Activated naive CD4-positive, alpha-beta T cell treated with anti-CD3 and anti-CD28 coated beads, Interleukin-2, amount 50 U/mL, for 72 hours (primary cell): ENCODE results near the gene MRPL55. TPM values are rescaled to one million over a fixed set of nuclear protein-coding genes. Genes with fewer than 3 reads are reported as not detected.

ENCODE experiments used
- ATAC-seq, 2 donors: fragments of 150-1000 bp; cut with Tn5 transposase; 2 replicates each; pipeline ENCODE4 v1.10.0; 2021; ENCODE audit warnings: mild to moderate bottlenecking in 2 of 2, moderate library complexity in 2 of 2
- DNase-seq, 2 donors: peaks; one replicate each; pipeline ENCODE4 v3.0.0; 2021 to 2022; ENCODE audit warnings: low spot score in 2 of 2
- H3K27ac Mint-ChIP-seq, 2 donors: one replicate each; pipeline ENCODE4 v1.8.0; 2022; ENCODE audit warnings: mild to moderate bottlenecking in 2 of 2, mixed read lengths in 2 of 2
- H3K36me3 Mint-ChIP-seq, 2 donors: one replicate each; pipeline ENCODE4 v1.8.0; 2022; ENCODE audit warnings: mixed read lengths in 2 of 2
- H3K9me3 Mint-ChIP-seq, 2 donors: one replicate each; pipeline ENCODE4 v1.8.0; 2022; ENCODE audit warnings: mixed read lengths in 2 of 2
- total RNA-seq, 2 donors: library from RNA; stranded (reverse); gene quantifications; one replicate each; pipeline ENCODE4 v1.2.3, GENCODE V29; 2022

MRPL55 gene
- 10 to 100 TPM; 50.6 to 52.5 TPM for total RNA-seq

DNA sequence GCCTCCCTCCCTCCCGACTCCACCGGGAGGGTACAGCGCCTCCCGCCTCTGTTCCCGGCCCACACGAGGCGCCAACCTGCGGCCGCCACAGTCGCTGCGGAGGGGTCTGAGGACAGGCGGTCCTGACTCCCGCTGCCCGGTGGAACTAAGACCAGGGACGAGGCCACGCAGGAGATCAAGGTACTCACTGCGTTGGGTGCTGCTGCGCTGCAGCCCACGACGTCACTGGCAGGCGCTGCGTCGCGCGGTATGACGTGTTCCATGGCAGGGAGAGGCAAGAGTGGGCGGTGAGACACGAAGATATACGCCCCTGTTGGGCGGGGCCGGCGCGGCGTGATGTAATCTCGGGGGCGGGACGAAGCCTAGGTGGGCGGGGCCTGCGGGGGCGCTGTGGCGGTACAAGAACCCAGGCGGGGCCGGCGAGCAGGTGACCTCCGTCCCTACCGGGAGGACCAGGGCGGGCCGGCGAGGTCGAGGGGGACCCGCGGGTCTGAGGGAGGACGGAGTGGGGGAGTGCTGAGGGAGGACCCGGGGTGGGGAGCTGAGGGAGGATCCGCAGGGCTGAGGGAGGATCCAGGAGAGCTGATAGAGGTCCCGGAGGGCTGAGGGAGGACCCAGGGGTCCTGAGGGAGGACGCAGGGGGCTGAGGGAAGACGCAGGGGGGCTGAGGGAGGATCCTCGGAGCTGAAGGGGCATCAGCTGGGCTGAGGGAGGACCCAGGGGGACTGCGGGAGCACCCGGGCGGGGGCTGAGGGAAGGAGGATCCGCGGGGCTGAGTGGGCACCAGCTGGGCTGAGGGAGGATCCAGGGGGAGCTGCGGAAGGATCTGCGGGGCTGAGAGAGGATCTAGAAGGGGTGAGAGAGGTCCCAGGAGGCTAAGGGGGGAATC lies at the start of gene MRPL55:
TSS of gene MRPL55 (minus strand) at position 227 of the 889 bp plus-strand sequence. CDS start 1,039 bp downstream, outside the sequence.
- Mint-ChIP-seq H3K36me3 (peaks cover 7 to 10% of the 10 kb centered on the region in 2 donors), H3K27ac (peak within 1 kb of the TSS; percentile 91 to 96), H3K9me3 (no peaks in the 10 kb centered on the region)
- ATAC-seq (peak; percentile 95 to 97), DNase-seq (peak; percentile 98 to 99)

DNA sequence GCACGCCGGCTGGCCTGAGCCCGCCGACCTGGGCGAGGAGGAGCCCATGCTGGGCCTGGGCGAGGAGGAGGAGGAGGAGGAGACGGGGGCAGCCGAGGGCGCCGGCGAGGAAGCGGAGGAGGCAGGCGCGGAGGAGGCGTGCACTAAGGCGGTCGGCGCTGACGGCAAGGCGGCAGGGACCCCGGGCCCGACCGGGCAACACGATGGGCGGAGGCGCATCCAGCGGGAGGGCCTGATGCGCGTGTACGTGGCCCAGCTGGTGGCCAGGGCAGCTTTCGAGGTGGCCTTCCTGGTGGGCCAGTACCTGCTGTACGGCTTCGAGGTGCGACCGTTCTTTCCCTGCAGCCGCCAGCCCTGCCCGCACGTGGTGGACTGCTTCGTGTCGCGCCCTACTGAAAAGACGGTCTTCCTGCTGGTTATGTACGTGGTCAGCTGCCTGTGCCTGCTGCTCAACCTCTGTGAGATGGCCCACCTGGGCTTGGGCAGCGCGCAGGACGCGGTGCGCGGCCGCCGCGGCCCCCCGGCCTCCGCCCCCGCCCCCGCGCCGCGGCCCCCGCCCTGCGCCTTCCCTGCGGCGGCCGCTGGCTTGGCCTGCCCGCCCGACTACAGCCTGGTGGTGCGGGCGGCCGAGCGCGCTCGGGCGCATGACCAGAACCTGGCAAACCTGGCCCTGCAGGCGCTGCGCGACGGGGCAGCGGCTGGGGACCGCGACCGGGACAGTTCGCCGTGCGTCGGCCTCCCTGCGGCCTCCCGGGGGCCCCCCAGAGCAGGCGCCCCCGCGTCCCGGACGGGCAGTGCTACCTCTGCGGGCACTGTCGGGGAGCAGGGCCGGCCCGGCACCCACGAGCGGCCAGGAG lies 49.3 kb upstream of the MRPL55 start:
- Mint-ChIP-seq H3K9me3 (no peaks in the 10 kb centered on the region), H3K27ac (no peak overlapping the region), H3K36me3 (no peaks in the 10 kb centered on the region)
- DNase-seq (no peak), ATAC-seq (no peak)

DNA sequence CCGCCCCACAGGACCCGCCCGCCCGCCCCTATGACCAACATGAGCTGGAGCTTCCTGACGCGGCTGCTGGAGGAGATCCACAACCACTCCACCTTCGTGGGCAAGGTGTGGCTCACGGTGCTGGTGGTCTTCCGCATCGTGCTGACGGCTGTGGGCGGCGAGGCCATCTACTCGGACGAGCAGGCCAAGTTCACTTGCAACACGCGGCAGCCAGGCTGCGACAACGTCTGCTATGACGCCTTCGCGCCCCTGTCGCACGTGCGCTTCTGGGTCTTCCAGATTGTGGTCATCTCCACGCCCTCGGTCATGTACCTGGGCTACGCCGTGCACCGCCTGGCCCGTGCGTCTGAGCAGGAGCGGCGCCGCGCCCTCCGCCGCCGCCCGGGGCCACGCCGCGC lies 48.6 kb upstream of the MRPL55 start:
- no peaks in the 10 kb centered on the region for H3K36me3 Mint-ChIP-seq
- H3K27ac Mint-ChIP-seq, result no peak overlapping the region
- ATAC-seq, result no peak
- DNase-seq, result no peak
- no peaks in the 10 kb centered on the region for H3K9me3 Mint-ChIP-seq

DNA sequence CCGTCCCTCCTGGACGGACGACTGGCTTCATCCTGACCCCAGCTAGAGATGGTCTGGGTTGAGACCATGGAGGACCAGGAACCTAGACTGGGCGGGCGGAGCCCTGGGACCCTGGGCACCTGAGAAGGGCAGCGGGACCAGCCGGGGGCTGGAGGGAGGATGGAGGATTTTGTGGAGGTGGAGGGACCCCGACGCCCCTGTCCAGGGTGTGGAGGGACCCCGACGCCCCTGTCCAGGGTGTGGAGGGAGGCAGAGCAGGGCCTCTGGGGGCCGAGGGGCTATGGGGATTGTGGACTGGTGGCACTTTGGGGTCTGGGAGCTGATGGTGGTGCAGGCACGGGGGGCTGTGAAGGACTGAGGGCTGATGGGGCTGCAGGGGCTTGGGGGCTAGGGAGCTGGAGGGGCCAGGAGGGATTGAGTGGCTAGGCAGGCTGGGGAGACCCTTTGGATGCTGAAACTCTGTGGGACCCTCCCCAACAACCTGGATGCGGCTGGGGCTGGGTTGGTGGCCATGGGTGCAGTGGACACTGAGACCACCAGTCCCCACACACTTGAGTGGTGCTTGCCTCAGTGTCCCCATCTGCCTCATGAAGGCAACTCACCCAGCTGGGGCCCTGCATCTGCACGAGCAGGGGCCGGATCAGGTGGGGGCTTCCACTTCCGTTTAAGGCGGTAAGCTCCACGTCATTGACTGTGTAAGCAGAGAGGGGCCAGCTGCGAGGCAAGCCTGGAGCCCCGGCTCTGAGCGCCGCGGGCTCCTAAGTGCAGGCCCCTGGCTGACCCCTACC lies 48.0 kb upstream of the MRPL55 start:
- Mint-ChIP-seq H3K27ac (no peak overlapping the region), H3K9me3 (no peaks in the 10 kb centered on the region), H3K36me3 (no peaks in the 10 kb centered on the region)
- DNase-seq, result no peak
- no peak for ATAC-seq

DNA sequence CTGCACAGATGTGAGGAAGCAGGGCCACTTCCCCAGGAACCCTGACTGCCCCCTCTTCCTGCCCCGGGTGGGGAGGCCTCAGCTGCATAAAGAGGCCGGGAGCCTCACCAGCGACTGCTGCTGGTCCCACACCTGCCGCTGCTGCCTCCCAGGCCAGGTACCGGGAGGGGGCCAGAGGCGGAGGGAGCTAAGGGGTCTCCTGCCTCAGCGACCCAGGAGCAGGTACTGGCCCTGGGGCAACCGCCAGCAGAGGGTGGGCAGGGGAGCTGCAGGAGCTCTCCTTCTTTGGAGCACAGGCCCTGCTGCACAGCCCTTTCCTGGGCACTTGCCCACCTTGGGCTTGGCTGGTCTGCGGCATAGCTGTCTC lies 47.4 kb upstream of the MRPL55 start:
- ATAC-seq, result no peak
- Mint-ChIP-seq H3K9me3 (no peaks in the 10 kb centered on the region), H3K27ac (no peak overlapping the region), H3K36me3 (no peaks in the 10 kb centered on the region)
- no peak for DNase-seq

DNA sequence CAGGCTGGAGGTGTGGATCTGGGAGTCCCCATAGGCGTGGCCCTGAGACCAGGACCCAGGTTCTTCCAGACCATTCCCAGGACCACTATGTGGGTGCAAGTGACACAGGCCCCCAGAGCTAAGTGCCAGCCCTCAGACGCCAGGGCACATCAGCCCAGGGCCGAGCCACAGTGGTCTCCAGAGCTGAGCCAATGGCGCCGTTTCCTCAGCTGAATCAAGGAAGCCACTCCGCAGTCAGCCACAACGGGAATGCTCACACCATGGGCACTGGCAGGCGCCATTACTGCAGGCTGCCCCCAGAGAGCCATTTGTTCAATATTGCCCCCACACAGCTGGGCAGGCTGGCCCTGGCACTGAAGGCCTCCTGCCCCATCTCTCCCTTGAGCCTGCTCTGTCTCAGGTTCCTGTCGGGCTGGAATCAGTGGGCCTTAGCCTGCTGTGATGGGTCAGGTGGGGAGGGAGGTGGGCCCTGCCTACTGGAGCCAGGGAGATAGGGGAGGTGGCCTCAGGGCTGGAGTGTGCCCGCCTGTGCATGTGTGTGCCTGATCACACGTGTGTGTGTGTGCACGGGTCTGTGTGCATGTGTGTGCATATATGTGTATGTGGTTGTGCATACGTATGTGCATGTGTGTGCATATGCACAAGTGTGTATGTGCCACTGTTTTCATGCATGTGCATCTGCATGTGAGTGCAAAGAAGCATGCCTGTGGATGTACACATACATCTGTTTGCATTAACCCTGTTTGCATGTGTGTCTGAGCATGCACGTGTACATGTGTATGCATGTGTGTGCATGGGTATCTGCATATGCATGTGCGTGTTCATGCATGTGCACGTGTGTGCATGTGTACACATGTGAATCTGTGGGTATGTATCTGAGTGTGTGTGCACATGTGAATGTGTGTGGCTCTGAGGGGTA lies 46.8 kb upstream of the MRPL55 start:
- ATAC-seq (no peak), DNase-seq (no peak)
- Mint-ChIP-seq H3K36me3 (no peaks in the 10 kb centered on the region), H3K9me3 (no peaks in the 10 kb centered on the region), H3K27ac (no peak overlapping the region)

DNA sequence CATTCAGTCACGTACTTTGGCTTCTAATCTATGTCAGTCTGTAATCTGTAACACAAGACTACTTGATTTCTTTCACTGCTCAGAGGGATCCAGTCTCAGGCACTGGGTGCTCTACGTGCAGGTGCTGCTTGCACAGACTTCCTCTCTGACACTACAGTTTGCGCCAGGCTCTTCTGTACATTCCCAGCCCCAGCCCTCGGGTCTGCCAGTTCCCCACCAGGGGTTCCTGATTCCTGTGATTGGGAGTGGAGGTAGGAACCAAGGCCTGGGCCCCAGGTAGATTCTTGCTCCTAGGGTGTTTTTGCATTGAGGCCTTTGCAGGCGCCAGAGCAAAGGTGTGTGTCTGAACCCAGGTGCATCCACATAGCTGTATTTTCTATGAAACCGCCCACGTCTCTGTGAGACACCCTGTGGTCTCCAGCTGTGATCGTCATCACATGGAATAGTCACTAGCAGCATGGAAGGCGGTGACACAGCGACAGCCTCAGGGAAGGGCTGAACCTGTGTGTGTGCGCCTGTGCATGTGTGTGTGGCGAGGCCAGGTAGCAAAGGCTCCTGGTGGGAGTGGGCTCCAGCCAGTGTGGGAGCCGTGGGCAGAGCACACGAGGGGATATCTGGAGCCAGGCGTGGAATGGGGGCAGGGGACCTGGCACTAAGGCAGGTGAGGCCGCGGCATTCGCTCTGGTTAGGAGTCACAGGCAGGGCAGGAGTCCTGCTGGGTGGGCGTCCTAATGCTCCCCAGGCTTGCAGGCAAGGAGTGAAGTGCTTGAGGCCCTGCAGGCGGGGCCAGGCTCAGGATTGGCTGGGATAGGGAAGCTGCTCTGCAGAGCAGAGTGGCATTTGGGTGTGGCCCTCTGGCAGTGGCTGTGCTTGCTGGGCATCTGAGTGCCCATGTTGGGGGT lies 45.8 kb upstream of the MRPL55 start:
- no peaks in the 10 kb centered on the region for H3K36me3 Mint-ChIP-seq
- peak; percentile 53 to 81 for ATAC-seq
- peak overlapping the region; percentile 38 to 80 for H3K27ac Mint-ChIP-seq
- no peaks in the 10 kb centered on the region for H3K9me3 Mint-ChIP-seq
- DNase-seq, result no peak

DNA sequence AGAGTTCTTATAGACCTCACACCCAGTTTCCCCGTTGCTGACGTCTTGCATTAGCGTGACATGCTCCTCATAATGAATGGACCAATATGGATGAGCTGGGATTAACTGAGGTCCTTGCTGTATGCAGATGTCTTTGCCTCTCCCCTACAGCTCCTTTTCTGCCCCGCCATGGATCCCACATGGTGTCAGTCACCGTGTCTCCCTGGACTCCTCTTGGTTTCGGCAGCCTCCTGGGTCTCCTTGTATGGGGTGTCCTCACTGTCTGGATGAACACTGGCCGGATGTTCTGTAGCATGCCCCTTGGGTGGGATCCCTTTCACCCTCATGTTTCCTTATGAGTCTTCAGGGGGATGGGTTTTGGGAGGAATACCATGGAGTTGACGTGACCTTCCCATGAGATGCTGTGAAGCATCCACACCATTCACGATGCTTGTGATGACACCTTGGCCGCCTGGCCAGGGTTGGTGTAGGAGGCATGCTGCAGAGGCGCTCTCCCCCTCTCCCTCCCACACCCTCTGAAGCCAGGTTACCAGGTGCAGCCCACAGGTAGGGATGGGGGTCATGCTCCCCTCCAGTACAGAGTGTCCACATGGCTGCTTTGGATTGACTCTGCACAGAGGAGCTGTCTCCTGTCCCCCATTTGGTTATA lies 45.0 kb upstream of the MRPL55 start:
- H3K27ac Mint-ChIP-seq, result peak overlapping the region; percentile 38 to 80
- H3K36me3 Mint-ChIP-seq, result no peaks in the 10 kb centered on the region
- DNase-seq, result no peak

DNA sequence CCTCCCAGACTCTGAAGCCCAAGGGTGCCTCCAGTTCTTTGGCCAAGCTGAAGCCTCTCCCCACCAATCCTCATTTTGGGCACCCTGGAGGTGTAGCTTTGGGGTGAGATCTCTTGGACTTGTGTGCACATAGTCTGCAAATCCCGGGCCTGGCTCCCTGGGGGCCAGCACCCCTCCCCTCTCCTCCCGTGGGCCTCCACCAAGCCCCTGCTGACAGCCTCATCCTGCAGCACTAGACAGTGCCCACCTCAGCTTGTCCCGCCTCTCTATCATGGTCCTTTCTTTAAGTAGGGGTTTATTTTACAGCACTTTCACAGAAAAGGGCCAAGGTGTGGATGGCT lies 43.8 kb upstream of the MRPL55 start:
- DNase-seq, result no peak
- no peaks in the 10 kb centered on the region for H3K9me3 Mint-ChIP-seq
- ATAC-seq, result no peak
- peak overlapping the region in 1 of 2 donors; percentile 87 for H3K27ac Mint-ChIP-seq
- no peaks in the 10 kb centered on the region for H3K36me3 Mint-ChIP-seq

More for the DNA sequence above, 45.0 kb upstream of the MRPL55 start:
- H3K9me3 Mint-ChIP-seq, result no peaks in the 10 kb centered on the region
- ATAC-seq, result peak in 1 of 2 donors; percentile 14

DNA sequence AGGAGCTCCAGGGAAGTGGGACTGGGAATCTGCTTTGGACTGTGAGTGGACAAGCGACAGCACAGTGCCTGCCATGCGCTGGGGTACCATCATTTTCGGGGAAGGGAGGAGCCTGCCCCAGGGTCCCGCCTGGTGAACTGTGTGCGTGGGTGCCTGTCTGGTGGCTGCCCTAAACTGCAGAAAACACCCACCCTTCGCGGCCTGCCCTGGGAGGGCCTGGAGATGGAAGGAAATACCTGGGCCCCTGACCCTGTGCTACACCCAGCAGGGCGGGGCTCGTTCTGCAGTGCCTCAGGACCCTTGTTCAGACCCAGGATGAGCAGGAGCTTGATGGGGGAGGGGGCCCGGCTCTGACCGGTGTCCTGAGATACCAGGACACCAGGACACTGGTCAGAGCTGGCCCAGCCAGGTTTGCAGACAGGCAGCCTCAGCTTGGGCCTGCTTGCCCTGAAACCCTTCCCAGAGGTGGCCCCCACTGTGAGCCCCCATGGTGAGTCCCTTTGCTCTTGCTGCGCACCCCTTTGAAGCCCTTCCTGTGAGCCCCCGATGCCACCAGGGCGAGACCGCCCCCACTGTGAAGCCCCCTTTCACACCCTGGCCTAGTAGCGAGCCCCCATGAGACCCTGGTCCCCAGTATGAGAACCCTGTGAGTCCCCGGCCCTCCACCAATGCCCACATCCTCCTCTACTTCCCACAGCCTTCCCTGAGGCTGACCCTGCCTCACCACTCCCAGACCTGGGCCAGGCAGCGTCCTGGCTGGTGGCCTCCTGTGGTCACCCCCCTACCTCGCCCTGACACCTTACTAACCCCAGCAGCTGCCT lies 43.2 kb upstream of the MRPL55 start:
- DNase-seq (no peak), ATAC-seq (no peak)
- Mint-ChIP-seq H3K36me3 (no peaks in the 10 kb centered on the region), H3K27ac (no peak overlapping the region), H3K9me3 (no peaks in the 10 kb centered on the region)

DNA sequence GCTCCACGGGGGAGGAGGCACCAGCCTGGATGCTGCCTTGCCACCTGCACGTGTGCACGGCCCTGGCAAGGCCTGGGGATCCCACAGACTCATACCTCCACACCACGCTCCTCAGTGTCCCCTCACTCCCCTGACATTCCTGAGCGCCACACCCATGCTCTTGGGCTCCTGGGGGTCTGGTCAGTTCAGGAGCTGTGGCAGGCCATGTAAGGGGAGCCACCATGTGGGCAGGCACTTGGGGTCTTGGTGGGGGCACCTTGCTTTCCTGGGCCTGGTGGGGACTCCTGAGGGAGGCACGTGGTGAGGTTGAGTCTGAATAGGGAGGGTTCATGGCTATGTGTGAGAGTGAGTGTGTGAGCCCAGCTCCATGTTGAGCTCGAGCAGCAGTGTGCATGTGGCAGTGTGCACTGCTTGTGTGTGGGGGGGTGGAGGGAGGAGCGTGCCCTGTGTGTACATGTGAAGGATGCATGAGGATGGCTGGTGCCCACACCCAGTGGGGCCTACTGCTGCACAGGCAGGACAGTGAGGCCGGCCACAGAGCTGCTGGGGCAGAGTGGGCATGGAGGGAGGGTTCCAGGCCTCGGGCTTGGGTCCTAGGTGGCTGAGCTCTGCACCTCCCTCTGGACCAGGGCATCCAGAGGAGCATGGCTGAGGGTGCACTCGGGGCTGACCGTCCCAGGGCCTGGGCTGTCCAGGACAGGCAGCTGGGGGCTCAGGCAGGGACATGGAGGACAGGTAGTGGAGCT lies 42.3 kb upstream of the MRPL55 start:
- H3K36me3 Mint-ChIP-seq, result no peaks in the 10 kb centered on the region

DNA sequence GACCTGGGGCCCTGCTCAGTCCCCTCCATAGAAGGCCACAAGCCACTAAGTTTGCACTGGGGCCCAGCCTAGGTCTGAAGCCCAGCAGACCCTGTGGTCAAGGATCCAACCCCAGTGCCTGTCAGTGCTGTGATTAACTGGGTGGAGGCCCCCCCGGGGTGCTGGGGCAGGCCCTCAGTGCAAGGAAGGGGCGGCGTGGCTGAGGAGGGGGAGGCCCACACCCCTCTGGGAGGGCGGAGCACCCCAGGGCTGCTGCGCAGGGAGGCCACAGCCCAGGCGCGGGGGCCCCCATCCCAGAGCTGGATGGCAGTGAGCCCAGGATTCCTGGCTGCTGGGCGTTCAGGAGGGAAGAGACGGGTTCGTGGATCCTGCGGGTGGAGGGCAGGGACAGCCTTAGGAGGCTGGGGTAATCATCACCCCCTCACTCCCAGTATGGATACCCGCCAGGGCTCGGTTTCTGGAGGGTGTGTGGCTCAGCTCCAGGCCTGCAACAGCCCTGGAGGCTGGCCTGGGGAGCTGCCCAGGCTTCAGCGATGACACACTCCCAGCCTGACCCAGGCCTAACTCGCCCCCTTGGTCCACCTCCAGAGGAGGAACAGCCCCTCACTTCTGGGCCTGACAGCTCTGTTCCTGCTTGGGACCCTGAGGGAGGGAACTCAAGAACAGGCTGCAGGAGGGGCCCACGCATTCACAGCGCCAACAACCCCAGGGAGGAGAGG lies 41.5 kb upstream of the MRPL55 start:
- Mint-ChIP-seq H3K9me3 (no peaks in the 10 kb centered on the region), H3K36me3 (no peaks in the 10 kb centered on the region), H3K27ac (no peak overlapping the region)
- peak in 1 of 2 donors; percentile 9 for ATAC-seq
- DNase-seq, result peak in 1 of 2 donors; percentile 52

More for the DNA sequence above, 42.3 kb upstream of the MRPL55 start:
- peak in 1 of 2 donors; percentile 8 for ATAC-seq
- H3K27ac Mint-ChIP-seq, result peak overlapping the region in 1 of 2 donors; percentile 65
- H3K9me3 Mint-ChIP-seq, result no peaks in the 10 kb centered on the region
- no peak for DNase-seq

DNA sequence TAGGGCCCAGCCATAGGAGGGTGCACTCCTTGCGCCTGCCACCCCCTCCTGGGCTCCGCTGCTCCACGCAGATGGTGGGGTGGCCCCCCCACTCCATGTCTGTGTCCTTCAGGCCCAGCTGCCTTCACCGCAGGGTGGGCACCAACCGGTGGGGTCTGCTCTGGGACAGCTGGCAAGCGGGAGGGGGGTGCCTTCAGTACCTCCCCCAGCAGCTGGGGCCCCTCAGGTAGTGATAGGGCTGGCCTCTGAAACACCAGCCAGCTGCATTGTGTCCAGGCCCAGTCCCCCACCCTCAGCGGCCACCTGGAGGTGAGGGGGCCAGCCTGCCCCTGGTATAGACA lies 41.0 kb upstream of the MRPL55 start:
- Mint-ChIP-seq H3K9me3 (no peaks in the 10 kb centered on the region), H3K27ac (no peak overlapping the region), H3K36me3 (no peaks in the 10 kb centered on the region)
- DNase-seq (peak in 1 of 2 donors; percentile 53), ATAC-seq (no peak)
